Left colon (tissue), 2 donors: Measurements from ENCODE around the gene FNDC3B. TPM values are rescaled to one million over a fixed set of nuclear protein-coding genes. Genes with fewer than 3 reads are reported as not detected.
A peak's percentile ranks its signal among the peaks of the same experiment; 100 is the strongest.

Experiments
- ATAC-seq: fragments of 200-7000 bp; cut with Tn5 transposase; one replicate; pipeline ENCODE4 v1.9.1; 2020; ENCODE audit warnings: mild to moderate bottlenecking, moderate library complexity
- DNase-seq, 2 donors: peaks; one replicate each; pipeline ENCODE4 v3.0.0-alpha.2; 2020
- intact Hi-C, 2 donors: fragments of 100-400 bp; cut with DNase I in 1 of 2; cut with micrococcal nuclease in 1 of 2; formaldehyde crosslinking; loops; one replicate each; pipeline versions ENCODE4 v1.11.2 to v1.14.0; 2022; cut with DNase I, micrococcal nuclease
- total RNA-seq, 2 donors: library from RNA; stranded (reverse); fragmentation: NEBNext Ultra II Directional; extraction: Animal tissue kit (Norgen Biotek cat#: 25700); gene quantifications; one replicate each; pipeline ENCODE4 v1.2.1, GENCODE V29; 2021
- donor health status: DM: no; HTN: no; CAD: no.
- donor health status: DM: yes; HTN: yes; CAD: no.

FNDC3B gene
- total RNA-seq, 2 donors from 2014 or later: 100 to 113 TPM

DNA sequence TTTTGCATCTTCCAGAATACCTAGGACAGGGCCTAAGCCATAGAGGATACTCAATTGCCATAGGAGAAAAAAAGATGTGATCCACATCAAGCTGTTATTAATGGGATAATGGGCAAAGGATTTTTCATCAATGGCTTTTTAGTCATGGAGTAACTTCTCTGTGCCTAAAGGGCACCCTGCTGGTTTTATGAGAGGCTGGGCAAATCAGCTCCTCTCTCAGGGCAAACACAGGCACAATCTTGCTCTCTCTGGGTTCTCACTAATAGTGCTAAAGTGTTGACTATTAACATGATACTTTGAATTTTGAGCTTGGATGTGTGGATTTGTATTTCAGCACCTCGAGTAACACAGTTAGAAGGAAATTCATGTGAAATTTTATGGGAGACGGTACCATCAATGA is 341.3 kb downstream of the FNDC3B start:
- ATAC-seq (no peak), DNase-seq (no peak)
- intact Hi-C loops: no loop called here

GRCh38 chr3:172383306-172383796 is 344.0 kb downstream of the FNDC3B start:
- intact Hi-C loops: no loop called here
- DNase-seq: no peak

DNA sequence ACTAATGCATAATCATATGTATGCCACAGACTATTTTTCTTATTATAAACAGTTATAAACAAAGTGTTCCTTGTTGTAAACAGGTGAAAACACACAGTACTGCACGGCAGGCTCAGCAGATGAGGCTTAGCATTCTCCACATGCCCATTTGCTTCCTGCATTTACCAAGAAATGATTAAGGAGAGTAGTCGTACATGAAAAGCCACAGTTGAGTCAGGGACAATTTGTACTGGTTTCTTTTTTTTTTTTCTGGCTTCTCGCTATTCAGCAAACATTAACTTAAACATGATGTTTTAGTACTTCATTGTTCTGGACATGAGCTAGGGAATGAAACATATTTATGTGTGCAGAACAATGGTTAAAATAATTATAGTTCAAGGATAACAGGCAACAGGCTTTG is 345.5 kb downstream of the FNDC3B start:
- ATAC-seq (no peak), DNase-seq (no peak)
- intact Hi-C loops: no loop called here

More at GRCh38 chr3:172383306-172383796, 344.0 kb downstream of the FNDC3B start:
- ATAC-seq: no peak

DNA sequence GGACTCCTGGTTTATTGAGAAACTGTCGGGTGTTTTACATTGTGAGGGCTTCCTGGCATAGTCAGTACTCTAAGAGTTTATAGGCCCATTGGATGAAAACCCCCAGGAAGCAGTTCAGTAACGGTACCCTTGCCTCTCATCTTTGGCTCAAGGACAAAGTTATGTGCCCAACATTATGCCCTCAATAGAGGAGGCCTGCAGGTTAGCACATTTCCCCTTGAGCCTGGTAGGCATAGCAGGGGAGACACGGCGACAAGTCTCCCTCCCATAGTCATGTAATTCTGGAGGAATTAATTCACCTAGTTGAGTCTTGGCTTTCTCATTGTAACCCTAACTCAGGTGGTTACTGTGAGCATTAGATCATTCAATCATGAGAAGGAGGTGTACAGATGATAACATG is 348.4 kb downstream of the FNDC3B start:
- intact Hi-C loops: no loop called here
- DNase-seq: no peak
- no peak for ATAC-seq

DNA sequence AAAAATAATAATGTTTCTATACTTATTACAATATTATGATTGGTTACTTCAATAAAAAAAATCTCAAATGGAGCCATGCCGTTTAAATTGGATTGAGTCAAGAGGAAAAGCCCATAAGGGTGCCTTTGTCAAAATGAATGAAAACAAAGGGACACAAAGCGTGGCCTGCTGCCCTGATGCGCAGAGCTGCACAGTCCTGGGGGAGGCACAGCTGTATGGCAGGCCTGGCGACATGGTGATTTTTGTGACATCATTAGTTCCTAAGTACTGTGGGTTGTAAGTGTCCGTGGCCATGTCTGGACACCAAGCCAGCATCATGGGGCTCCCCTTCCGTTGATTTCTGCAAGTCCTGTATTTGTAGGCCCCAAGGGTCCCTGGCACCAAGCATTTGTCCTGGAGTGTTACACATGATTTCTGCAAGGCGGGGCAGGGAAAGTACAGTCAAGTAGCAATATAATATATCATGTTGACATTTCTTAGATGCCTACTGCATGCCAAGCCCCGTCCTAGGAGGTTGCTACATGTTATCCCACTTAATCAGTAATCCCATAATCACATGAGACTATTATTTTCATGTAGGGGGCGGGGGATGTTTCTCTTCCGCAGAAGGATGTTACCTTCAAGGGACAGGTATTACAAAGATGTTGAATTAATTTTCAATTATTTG is 349.2 kb downstream of the FNDC3B start:
- intact Hi-C loops: no loop called here
- DNase-seq: no peak
- no peak for ATAC-seq

- ATAC-seq: no peak
- no peak for DNase-seq
- intact Hi-C loops: no loop called here
These were observed 351.4 kb downstream of the FNDC3B start for GRCh38 chr3:172390792-172391191.

DNA sequence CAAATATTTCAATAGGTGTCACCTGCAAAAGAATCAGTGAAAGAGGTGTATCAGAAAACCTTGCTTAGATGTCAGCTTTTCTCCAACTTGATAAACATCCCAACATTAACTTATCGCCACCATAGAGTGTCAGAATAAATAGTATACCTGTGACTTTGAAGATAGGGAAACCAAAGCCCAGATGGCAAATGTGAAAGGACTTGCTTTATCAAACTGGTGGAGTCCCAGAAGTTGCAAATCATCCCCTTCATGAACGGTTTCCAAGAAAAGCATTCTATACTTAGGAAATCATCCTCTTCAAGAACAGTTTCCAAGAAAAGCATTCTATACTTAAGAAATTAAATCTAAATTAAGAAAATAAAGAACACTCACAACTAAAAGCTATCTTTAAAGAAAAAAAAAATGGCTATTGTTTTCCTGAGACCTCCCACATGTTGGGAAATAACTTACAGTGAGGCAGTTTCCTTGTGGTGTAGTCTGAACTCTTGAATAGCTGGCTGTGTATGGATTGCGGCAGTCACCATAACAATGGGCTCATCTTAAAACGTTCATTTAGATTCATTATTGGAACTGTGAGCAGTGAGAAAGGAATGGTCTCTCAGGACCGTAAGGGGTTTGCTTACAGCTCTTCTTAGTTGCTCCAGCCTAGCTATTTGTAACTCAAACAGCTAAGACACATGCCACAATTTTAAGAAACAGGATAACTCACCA is 352.4 kb downstream of the FNDC3B start:
- no peak for DNase-seq
- no peak for ATAC-seq
- intact Hi-C loops: no loop called here

DNA sequence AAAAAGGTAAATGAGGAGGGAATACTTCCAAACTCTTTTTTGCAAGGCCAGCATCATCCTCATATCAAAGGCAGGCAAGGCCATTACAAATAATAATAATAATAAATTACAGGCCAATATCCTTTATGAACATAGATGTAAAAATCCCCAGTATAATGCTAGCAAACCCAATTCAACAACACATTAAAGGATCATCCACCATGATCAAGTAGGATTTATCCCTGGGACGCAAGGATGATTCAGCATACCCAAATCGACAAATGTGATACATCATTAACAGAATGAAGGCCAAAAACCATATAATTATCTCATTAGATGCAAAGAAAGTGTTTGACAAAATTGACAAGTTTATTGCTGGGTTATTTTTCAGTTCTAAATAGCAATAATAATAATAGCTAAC is 355.3 kb downstream of the FNDC3B start:
- intact Hi-C loops: no loop called here
- ATAC-seq (no peak), DNase-seq (no peak)

- no peak for DNase-seq
- ATAC-seq: no peak
- intact Hi-C loops: no loop called here
These were observed 357.0 kb downstream of the FNDC3B start for GRCh38 chr3:172396400-172396799.

DNA sequence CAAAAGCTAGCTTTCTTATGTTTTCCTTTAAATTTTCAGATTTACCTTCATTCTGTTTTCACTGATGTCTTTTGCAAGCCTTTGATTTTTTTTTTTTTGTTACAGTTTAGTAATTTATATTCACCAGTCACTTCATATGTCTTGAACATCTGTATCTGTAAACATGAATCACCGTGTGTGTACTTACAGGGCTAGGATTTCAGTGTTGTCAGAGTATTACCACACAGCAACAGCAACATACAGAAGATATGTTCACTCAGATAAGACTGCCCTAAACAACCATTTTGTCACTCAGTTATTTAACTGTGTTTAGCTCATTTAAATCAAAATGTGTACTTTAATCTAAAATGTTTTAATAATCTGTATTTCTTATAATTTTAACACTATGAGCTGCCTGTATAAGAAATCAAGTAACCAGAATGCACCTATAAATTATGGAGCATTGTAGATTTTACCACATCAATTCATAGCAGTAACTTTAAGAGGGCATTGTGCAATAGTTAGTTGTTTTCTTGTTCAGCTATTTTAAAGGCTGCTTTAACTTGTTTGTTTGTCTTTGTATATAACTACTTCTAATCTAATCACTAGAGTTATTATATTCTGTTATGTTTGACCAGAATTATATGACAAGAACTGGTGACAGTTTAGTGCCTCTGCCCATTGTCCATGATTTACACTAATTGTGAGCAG is 358.5 kb downstream of the FNDC3B start:
- DNase-seq: no peak
- peak; percentile 36 for ATAC-seq
- intact Hi-C loops: no loop called here

- no peak for DNase-seq
These were observed 359.1 kb downstream of the FNDC3B start for GRCh38 chr3:172398484-172398883.

DNA sequence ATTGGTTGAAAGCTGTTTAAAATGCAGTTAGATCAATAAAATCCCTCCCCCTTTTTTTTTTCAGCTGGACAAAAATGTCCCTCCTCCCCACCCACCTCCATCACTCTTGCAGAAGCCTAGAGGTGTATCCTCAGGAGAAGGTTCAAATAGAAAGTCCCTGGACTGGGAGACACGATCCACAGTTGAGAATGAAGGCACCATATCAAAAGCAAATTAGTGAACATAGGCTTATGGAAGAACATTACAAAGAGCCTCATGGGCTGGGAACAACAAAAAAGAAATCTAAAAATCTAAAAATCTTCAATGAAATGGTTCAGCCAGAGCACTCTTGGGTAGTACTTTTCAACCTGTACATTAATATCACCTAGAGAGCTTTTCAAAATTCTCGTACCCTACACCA is 362.7 kb downstream of the FNDC3B start:
- ATAC-seq: no peak
- intact Hi-C loops: no loop called here
- no peak for DNase-seq

More at GRCh38 chr3:172398484-172398883, 359.1 kb downstream of the FNDC3B start:
- intact Hi-C loops: no loop called here
- no peak for ATAC-seq

- DNase-seq: no peak
- intact Hi-C loops: no loop called here
- ATAC-seq: no peak
These were observed 363.7 kb downstream of the FNDC3B start for GRCh38 chr3:172402892-172403643.

DNA sequence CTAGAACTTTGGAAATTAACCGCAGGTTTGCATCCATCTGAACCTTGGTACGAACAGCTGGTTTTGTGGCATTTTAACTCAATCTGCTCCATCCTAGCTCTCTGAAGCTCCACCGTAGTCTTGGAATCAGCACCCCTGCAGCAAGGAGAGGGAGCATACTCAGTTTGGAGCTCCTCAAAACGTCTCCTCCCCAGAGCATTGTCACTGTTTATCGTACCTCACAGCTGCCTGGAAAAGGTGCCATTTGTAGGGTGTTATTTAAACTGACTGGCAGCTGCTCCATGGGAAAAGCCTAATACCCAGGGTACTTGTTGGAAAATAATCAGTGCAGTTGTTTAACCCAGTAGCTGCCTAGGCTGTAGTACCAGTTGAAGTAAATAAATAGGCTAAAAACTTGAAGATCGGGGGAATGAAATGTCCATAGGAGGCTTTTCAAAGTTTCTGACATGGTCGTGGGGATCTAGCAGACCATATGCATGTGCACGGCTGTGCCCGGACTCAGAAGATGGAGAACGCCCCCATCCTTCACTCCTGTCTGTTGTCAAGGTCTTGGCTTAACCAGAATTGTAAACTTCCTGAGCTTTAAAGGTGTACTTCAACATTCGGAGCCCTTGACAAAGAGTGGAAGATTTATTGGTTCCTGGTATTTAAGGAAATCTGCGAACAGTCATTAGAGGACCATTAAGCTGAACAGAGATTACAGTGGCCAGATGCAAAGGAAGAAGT is 365.0 kb downstream of the FNDC3B start:
- DNase-seq (no peak), ATAC-seq (no peak)
- intact Hi-C loops: no loop called here

DNA sequence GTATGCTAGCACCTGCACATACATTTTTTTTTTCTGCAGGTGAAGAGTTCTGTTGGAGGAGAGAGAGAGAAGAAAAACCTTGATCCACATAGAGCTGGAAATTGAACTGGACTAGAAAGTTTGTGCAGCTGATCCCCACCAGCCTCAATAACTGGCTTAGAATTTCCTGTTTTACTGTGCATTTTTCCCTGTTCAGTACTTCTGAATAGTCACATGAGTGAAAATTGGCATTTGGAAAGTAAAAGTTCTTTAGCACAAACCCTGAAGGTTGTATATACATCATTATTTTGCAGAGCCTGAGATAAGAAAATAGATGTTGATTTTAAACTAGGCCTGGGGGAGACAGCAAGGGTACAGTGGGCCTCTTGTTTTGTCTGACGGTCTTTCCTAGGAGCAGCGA is 366.5 kb downstream of the FNDC3B start:
- no peak for ATAC-seq
- intact Hi-C loops: no loop called here
- DNase-seq: no peak

DNA sequence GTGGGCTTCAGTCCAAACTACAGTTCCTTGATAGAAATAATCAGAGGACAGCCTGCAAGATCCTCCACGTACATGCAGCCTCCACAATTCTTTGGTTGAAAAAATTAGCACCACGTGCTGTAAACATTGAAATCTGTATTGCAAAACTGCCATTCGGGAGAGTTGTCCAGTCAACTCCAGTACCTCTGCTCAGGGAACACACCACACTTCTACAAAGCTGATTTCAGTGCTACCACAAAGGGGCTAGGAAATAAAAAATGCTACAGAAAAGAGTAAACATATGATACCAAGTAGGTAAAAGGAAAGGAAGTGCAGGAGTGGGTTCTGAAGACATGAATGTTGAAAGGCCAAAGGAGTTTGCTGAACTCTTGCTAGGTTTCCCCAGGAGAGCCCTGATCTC is 368.5 kb downstream of the FNDC3B start:
- no peak for ATAC-seq
- DNase-seq: no peak
- intact Hi-C loops: no loop called here

DNA sequence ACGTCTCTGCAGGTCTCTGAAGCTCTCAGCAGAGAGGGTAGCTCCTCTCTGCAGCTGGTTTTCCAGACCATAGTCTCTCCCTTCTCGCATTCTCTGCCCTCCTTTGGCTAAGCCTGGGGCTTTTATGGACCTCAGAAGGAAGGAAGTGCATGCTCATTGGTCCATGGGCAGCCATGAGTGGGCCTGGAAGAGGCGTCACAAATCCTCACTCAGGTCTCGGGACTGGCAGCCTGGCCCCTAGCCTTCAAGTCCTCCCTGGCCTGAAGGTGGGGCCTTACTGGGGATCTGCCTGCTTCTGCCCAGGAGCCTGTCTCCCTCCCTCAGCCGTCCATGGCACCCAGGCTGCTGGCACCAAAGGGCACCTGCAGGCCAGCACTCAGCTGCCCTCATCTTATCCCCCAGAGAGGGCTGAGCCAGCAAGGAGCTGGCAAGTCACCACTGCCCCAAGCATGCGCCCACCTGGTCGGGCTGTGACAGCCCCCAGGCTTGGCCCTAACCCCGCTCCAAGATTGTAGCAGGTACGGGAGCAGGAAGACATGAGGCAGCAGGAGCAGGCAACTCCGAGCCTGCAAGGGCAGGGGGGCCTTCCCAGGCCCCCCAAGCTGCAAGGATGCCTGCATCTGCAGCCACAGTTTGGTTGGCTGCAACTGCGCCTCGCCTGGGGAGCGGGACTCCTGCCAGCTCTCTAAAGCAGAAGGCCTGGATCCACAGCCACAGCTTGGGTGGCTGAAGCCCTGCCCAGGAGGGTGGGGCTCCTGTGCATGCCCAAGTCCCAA is 371.5 kb downstream of the FNDC3B start:
- DNase-seq: no peak
- intact Hi-C loops: no loop called here
- no peak for ATAC-seq

DNA sequence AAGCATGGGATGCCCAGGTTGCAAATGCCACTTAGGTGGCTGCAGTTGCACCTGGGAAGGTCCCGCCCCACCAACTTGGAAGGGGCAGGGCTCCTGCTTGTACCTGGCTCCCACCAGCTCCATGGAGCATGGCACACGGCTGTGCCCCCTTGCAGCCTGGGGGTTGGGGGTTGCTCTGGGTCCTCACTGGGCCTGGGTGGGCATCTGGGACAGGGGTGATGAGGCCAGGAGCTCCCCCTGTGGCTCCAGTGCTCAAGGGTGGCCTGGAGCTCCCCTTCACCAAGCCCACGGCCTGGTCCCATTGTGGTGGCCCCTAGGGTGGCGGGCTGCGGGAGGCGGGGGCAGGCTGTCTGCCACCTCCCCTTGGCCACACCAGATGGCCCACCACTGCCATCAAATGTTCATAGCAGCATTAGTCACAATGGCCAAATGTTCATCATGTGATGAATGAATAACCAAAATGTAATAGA is 372.1 kb downstream of the FNDC3B start:
- intact Hi-C loops: no loop called here
- ATAC-seq: no peak
- no peak for DNase-seq
